Activated T-helper 1 cell treated with anti-CD3 and anti-CD28 coated beads, Interleukin-12 subunit alpha, Interleukin-12 subunit beta, Interleukin-2, Interleukin-4 antibody, amounts not matched to agents 30 ng/mL and 10 ng/mL and 1 ng/mL, durations not matched to agents 14 hours and 24 hours and 36 hours (primary cell): ENCODE data around the gene MMP23B. TPM values are rescaled to one million over a fixed set of nuclear protein-coding genes. Genes with fewer than 3 reads are reported as not detected.
"Not testable (repeated sequence)": the region's sequence is repeated elsewhere in the genome, so short reads cannot be mapped to it uniquely, and the experiment has no call there.

Source experiments
- DNase-seq: peaks from one replicate; pipeline ENCODE4 v3.0.0; 2021; ENCODE audit warnings: low spot score
- H3K27ac Mint-ChIP-seq: one replicate; pipeline ENCODE4 v1.8.0; 2021; ENCODE audit warnings: mild to moderate bottlenecking, mixed read lengths
- H3K27me3 Mint-ChIP-seq: one replicate; pipeline ENCODE4 v1.8.0; 2022; ENCODE audit warnings: mild to moderate bottlenecking, moderate library complexity, mixed read lengths; ENCODE audit not compliant: insufficient read depth
- H3K36me3 Mint-ChIP-seq: one replicate; pipeline ENCODE4 v1.8.0; 2021; ENCODE audit warnings: low read depth, mixed read lengths
- H3K4me1 Mint-ChIP-seq: one replicate; pipeline ENCODE4 v1.8.0; 2021; ENCODE audit warnings: low read depth, mixed read lengths
- H3K4me3 Mint-ChIP-seq: one replicate; pipeline ENCODE4 v1.8.0; 2021; ENCODE audit warnings: mild to moderate bottlenecking, moderate library complexity, mixed read lengths
- H3K9me3 Mint-ChIP-seq: one replicate; pipeline ENCODE4 v1.8.0; 2021; ENCODE audit warnings: mixed read lengths
- intact Hi-C: fragments of 100-400 bp; cut with micrococcal nuclease; formaldehyde crosslinking; loops from one replicate; pipeline ENCODE4 v1.15.1; 2024
- total RNA-seq: library from RNA; stranded (reverse); gene quantifications from 2 replicates; pipeline ENCODE4 v1.2.3, GENCODE V29; 2022

MMP23B gene
- total RNA-seq, 1 donor from 2014 or later: 0.49 TPM

GRCh38 chr1:1625824-1626206 lies 6.2 kb upstream of the MMP23B start:
- H3K4me3 Mint-ChIP-seq: no peak overlapping the region
- H3K27me3 Mint-ChIP-seq: peaks cover 2% of the 10 kb centered on the region
- H3K27ac Mint-ChIP-seq: no peak overlapping the region

GRCh38 chr1:1626207-1627141 lies 5.5 kb upstream of the MMP23B start:
- no peaks in the 10 kb centered on the region for H3K4me1 Mint-ChIP-seq
- intact Hi-C loops: no loop called here
- peaks cover 2% of the 10 kb centered on the region for H3K36me3 Mint-ChIP-seq
- H3K9me3 Mint-ChIP-seq: no peaks in the 10 kb centered on the region
- peaks cover 2% of the 10 kb centered on the region for H3K27me3 Mint-ChIP-seq
- no peak overlapping the region for H3K4me3 Mint-ChIP-seq
- H3K27ac Mint-ChIP-seq: no peak overlapping the region
- DNase-seq: no peak

More at GRCh38 chr1:1625824-1626206, 6.2 kb upstream of the MMP23B start:
- DNase-seq: no peak
- peaks cover 2% of the 10 kb centered on the region for H3K36me3 Mint-ChIP-seq
- H3K4me1 Mint-ChIP-seq: no peaks in the 10 kb centered on the region
- intact Hi-C loops: no loop called here
- H3K9me3 Mint-ChIP-seq: no peaks in the 10 kb centered on the region

GRCh38 chr1:1627261-1627828 lies 4.6 kb upstream of the MMP23B start:
- intact Hi-C loops: no loop called here
- no peak overlapping the region for H3K27ac Mint-ChIP-seq
- no peaks in the 10 kb centered on the region for H3K9me3 Mint-ChIP-seq
- H3K27me3 Mint-ChIP-seq: peaks cover 4% of the 10 kb centered on the region
- no peak overlapping the region for H3K4me3 Mint-ChIP-seq
- H3K4me1 Mint-ChIP-seq: no peaks in the 10 kb centered on the region
- DNase-seq: no peak
- H3K36me3 Mint-ChIP-seq: peaks cover 2% of the 10 kb centered on the region

- Mint-ChIP-seq H3K27me3 (peaks cover 4% of the 10 kb centered on the region), H3K27ac (no peak overlapping the region), H3K4me1 (no peaks in the 10 kb centered on the region), H3K4me3 (no peak overlapping the region), H3K36me3 (peaks cover 2% of the 10 kb centered on the region), H3K9me3 (no peaks in the 10 kb centered on the region)
- DNase-seq: no peak
- intact Hi-C loops: no loop called here
Observed at GRCh38 chr1:1627829-1628753, 3.9 kb upstream of the MMP23B start.

- H3K27ac Mint-ChIP-seq: no peak overlapping the region
- no peak overlapping the region for H3K4me3 Mint-ChIP-seq
- no peaks in the 10 kb centered on the region for H3K9me3 Mint-ChIP-seq
- H3K4me1 Mint-ChIP-seq: no peaks in the 10 kb centered on the region
- intact Hi-C loops: no loop called here
- peaks cover 4% of the 10 kb centered on the region for H3K27me3 Mint-ChIP-seq
- peaks cover 2% of the 10 kb centered on the region for H3K36me3 Mint-ChIP-seq
- DNase-seq: no peak
Observed at GRCh38 chr1:1628754-1629429, 3.1 kb upstream of the MMP23B start.

GRCh38 chr1:1629430-1630190 lies 2.4 kb upstream of the MMP23B start:
- Mint-ChIP-seq H3K27me3 (peaks cover 4% of the 10 kb centered on the region), H3K36me3 (peaks cover 2% of the 10 kb centered on the region), H3K4me3 (peak overlapping the region; percentile 42), H3K27ac (peak overlapping the region; percentile 65), H3K9me3 (no peaks in the 10 kb centered on the region), H3K4me1 (no peaks in the 10 kb centered on the region)
- intact Hi-C loops: loop anchor here (2.0 kb wide), 2 partner anchors 15 to 29 kb away; partner anchors contain the start of genes CDK11B and MIB2
- DNase-seq: peak; percentile 37

GRCh38 chr1:1630191-1630964 lies 1.6 kb upstream of the MMP23B start:
- peak; percentile 94 for DNase-seq
- Mint-ChIP-seq H3K9me3 (no peaks in the 10 kb centered on the region), H3K4me3 (peak overlapping the region; percentile 85), H3K36me3 (peaks cover 2% of the 10 kb centered on the region), H3K4me1 (no peaks in the 10 kb centered on the region), H3K27me3 (peaks cover 4% of the 10 kb centered on the region), H3K27ac (peak overlapping the region; percentile 89)
- intact Hi-C loops: loop anchor here (2.0 kb wide), 2 partner anchors 16 to 28 kb away; partner anchors contain the start of genes CDK11B and MIB2

- H3K9me3 Mint-ChIP-seq: no peaks in the 10 kb centered on the region
- H3K27ac Mint-ChIP-seq: no peak overlapping the region
- intact Hi-C loops: loop anchor here (2.0 kb wide), 2 partner anchors 16 to 28 kb away; partner anchors contain the start of genes CDK11B and MIB2
- H3K36me3 Mint-ChIP-seq: peaks cover 2% of the 10 kb centered on the region
- H3K4me3 Mint-ChIP-seq: peak overlapping the region; percentile 30
- no peaks in the 10 kb centered on the region for H3K4me1 Mint-ChIP-seq
- H3K27me3 Mint-ChIP-seq: peaks cover 4% of the 10 kb centered on the region
- no peak for DNase-seq
Observed at GRCh38 chr1:1630965-1631781, 800 bp upstream of the MMP23B start.

- H3K4me1 Mint-ChIP-seq, H3K27ac Mint-ChIP-seq, H3K9me3 Mint-ChIP-seq, intact Hi-C loops, H3K27me3 Mint-ChIP-seq, H3K4me3 Mint-ChIP-seq, H3K36me3 Mint-ChIP-seq, DNase-seq: not testable (repeated sequence)
Observed at GRCh38 chr1:1633409-1633808, 1.4 kb downstream of the MMP23B start.

GRCh38 chr1:1634613-1635012 lies 2.6 kb downstream of the MMP23B start:
- H3K4me1 Mint-ChIP-seq, H3K27me3 Mint-ChIP-seq, H3K4me3 Mint-ChIP-seq, H3K9me3 Mint-ChIP-seq, DNase-seq, H3K36me3 Mint-ChIP-seq, H3K27ac Mint-ChIP-seq, intact Hi-C loops: not testable (repeated sequence)
